ENCODE data around the gene MMUT. TPM values are rescaled to one million over a fixed set of nuclear protein-coding genes. Genes with fewer than 3 reads are reported as not detected.

MMUT gene
- total and polyA plus RNA-seq, 2 experiments from 2014 or later, result 8.7 to 12.4 TPM

GRCh38 chr6:49409951-49410542, 53.0 kb downstream of the MMUT start:
- ATAC-seq (peak; percentile 89), DNase-seq (ENCODE audit: low spot score) (peak; percentile 82)
- H3F3A ChIP-seq (replicated peaks; ENCODE audit: low read depth), result no peaks in the 10 kb centered on the region
- Mint-ChIP-seq H3K27ac (no peak overlapping the region), H3K4me1 (peaks cover 2% of the 10 kb centered on the region; the same call in 1 of the 3 replicates), H3K4me3 (no peak overlapping the region), H3K9me3 (no peaks in the 10 kb centered on the region), H3K27me3 (ENCODE audit: insufficient read depth, low read depth, poor library complexity) (no peaks in the 10 kb centered on the region), H3K36me3 (ENCODE audit: low read depth) (no peaks in the 10 kb centered on the region)
- no peak overlapping the region for H3K4me3 ChIP-seq
- no peak overlapping the region for H3K27ac ChIP-seq (ENCODE audit: low read depth)
- H3K4me1 ChIP-seq (ENCODE audit: insufficient read depth), result no peaks in the 10 kb centered on the region
- H3K4me2 ChIP-seq, result no peak overlapping the region
- no peaks in the 10 kb centered on the region for H3K36me3 ChIP-seq (ENCODE audit: insufficient read depth)
- H3K9me2 ChIP-seq (ENCODE audit: insufficient read depth), result no peaks in the 10 kb centered on the region; the same call in 1 of the 2 replicates
- H3K27me3 ChIP-seq (ENCODE audit: insufficient read depth), result no peaks in the 10 kb centered on the region
- H4K20me1 ChIP-seq (replicated peaks; ENCODE audit: insufficient read depth), result no peaks in the 10 kb centered on the region
- no peak overlapping the region for H2AFZ ChIP-seq
- TF ChIP-seq CTCF (conservative IDR thresholded peaks at IDR 0.05; ENCODE audit: low read depth in 2 of 2), result peak; percentile 87 to 90
- no peak for TF ChIP-seq ZNF114 (CRISPR knock-in tag; IDR thresholded peaks at IDR 0.05)
- H3K79me2 ChIP-seq (replicated peaks; ENCODE audit: insufficient read depth), result no peaks in the 10 kb centered on the region

- TF ChIP-seq NANOG (IDR thresholded peaks at IDR 0.05; ENCODE audit: borderline replicate concordance) (no peak), ETS1 (IDR thresholded peaks at IDR 0.05) (no peak), ZNF331 (CRISPR knock-in tag; IDR thresholded peaks at IDR 0.05; ENCODE audit: low read depth) (no peak)
- Mint-ChIP-seq H3K36me3 (ENCODE audit: low read depth) (no peaks in the 10 kb centered on the region), H3K27me3 (ENCODE audit: insufficient read depth, low read depth, poor library complexity) (no peaks in the 10 kb centered on the region), H3K9me3 (no peaks in the 10 kb centered on the region), H3K4me1 (peaks cover 2% of the 10 kb centered on the region; the same call in 1 of the 3 replicates), H3K27ac (no peak overlapping the region), H3K4me3 (no peak overlapping the region)
- Histone ChIP-seq H3K4me3 (no peak overlapping the region), H3K79me2 (replicated peaks; ENCODE audit: insufficient read depth) (no peaks in the 10 kb centered on the region), H4K20me1 (replicated peaks; ENCODE audit: insufficient read depth) (no peaks in the 10 kb centered on the region), H2AFZ (no peak overlapping the region), H3K4me1 (ENCODE audit: insufficient read depth) (no peaks in the 10 kb centered on the region), H3K9me2 (ENCODE audit: insufficient read depth) (no peaks in the 10 kb centered on the region), H3K36me3 (ENCODE audit: insufficient read depth) (no peaks in the 10 kb centered on the region), H3K27ac (ENCODE audit: low read depth) (no peak overlapping the region), H3F3A (replicated peaks; ENCODE audit: low read depth) (no peaks in the 10 kb centered on the region), H3K27me3 (ENCODE audit: insufficient read depth) (no peaks in the 10 kb centered on the region), H3K4me2 (no peak overlapping the region)
- ATAC-seq, result no peak
- DNase-seq (ENCODE audit: low spot score), result peak; percentile 13
Measured at GRCh38 chr6:49406250-49406970, 56.6 kb downstream of the MMUT start.

GRCh38 chr6:49401063-49401462, 62.0 kb downstream of the MMUT start:
- Mint-ChIP-seq H3K36me3 (ENCODE audit: low read depth) (no peaks in the 10 kb centered on the region), H3K4me1 (no peaks in the 10 kb centered on the region), H3K27me3 (ENCODE audit: insufficient read depth, low read depth, poor library complexity) (no peaks in the 10 kb centered on the region), H3K9me3 (no peaks in the 10 kb centered on the region), H3K4me3 (no peak overlapping the region), H3K27ac (no peak overlapping the region)
- Histone ChIP-seq H3K4me2 (no peak overlapping the region), H3K79me2 (replicated peaks; ENCODE audit: insufficient read depth) (no peaks in the 10 kb centered on the region), H3K4me1 (ENCODE audit: insufficient read depth) (no peaks in the 10 kb centered on the region), H3K27me3 (ENCODE audit: insufficient read depth) (no peaks in the 10 kb centered on the region), H3K4me3 (no peak overlapping the region), H3F3A (replicated peaks; ENCODE audit: low read depth) (no peaks in the 10 kb centered on the region), H4K20me1 (replicated peaks; ENCODE audit: insufficient read depth) (no peaks in the 10 kb centered on the region), H3K27ac (ENCODE audit: low read depth) (no peak overlapping the region), H3K9me2 (ENCODE audit: insufficient read depth) (0 out of 2 replicates have a peak, but pooled peaks cover 3% of the 10 kb centered on the region), H2AFZ (no peak overlapping the region), H3K36me3 (ENCODE audit: insufficient read depth) (no peaks in the 10 kb centered on the region)
- DNase-seq (ENCODE audit: low spot score) (no peak), ATAC-seq (no peak)
- TF ChIP-seq EZH2 (IDR thresholded peaks at IDR 0.05; ENCODE audit: low read depth, unreplicated experiment), result no peak
- no peak for TF ChIP-seq POLR2AphosphoS5 (IDR thresholded peaks at IDR 0.05; ENCODE audit: low read depth)
- no peak for TF ChIP-seq ETS1 (IDR thresholded peaks at IDR 0.05)
- no peak for TF ChIP-seq REST (IDR thresholded peaks at IDR 0.05; ENCODE audit: unreplicated experiment)
- TF ChIP-seq ZNF114 (CRISPR knock-in tag; IDR thresholded peaks at IDR 0.05), result no peak

Measured in GM23338 (cell line).